HG03097 (cell line): Measurements from ENCODE around the gene PRR16.

Experiments
- ATAC-seq: cut with Tn5 transposase; IDR thresholded peaks from one replicate; pipeline ENCODE4 v1.9.1; 2021; ENCODE audit not compliant: unreplicated experiment, low FRiP score

Gene PRR16

DNA sequence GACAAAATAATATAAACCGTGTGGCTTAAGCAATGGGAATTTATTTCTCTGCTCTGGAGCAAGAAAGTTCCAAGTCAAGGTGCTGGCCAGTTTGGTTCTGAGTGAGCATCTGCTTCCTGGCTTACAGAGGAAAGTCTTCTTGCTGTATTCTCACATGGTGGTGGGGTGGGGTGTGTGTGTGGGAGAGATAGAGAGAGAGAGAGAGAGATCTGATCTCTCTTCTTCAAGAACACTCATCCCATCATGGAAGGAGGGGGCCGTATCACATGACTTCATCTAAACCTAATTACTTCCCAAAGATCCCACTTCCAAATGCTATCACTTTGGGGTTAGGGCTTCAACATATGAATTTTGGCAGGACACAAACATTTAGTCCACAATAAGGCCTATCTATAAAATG, 91.2 kb downstream of the PRR16 start:
- no peak for ATAC-seq

DNA sequence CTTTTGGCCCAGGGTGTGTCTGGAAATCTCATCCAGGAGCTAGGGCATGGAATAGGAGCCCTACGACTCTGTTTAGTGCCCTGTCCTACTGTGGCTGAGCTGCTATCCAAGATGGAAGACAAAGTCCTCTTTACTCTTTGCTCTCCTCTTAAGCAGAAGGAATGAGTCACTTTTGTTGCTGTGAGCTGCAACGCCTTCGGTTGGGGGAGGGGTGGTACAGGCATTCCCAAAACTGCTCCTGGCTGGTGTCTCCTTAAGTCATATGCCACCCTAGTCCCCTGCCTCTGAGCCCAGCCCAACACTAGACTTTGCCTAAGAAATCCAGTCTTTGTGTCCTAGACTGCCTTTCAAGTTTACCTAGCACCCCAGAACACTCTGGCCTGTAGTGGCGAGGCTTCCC, 99.9 kb downstream of the PRR16 start:
- no peak for ATAC-seq

DNA sequence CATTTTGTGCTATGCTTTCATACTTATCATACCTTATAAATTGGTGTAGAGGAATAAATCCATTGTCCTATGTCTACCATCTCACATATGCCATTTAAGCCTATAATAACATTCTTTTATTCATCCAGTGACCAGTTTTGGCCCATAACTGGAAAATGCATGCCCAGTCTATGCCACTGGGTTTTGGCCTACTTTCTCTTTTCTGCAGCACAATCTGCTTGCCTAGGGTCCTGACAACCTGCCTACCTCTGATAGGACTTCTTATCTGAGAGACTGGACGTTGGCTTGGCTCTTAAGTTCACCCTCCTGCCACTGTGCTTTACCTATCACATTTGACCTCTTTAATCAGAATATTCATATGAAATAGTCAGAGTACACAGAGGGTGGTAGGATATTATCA, 103.0 kb downstream of the PRR16 start:
- no peak for ATAC-seq

DNA sequence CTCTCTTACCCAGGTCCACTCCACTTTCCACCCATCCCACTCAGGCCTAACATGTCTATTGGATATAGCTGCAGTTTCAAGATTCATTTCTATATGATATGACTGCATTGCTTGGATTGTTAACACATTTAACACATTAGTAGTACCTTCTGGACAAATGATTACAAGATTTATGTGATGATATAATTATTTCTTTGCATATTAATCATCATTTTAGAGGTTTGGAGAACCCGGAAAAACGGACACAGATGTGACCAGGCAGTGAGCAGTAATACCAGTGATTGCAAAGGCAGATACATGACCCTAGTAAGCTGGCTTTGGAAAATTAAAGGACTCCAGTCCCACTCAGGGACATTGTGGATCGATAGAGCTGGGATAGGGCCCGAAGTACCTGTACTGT, 103.8 kb downstream of the PRR16 start:
- no peak for ATAC-seq

DNA sequence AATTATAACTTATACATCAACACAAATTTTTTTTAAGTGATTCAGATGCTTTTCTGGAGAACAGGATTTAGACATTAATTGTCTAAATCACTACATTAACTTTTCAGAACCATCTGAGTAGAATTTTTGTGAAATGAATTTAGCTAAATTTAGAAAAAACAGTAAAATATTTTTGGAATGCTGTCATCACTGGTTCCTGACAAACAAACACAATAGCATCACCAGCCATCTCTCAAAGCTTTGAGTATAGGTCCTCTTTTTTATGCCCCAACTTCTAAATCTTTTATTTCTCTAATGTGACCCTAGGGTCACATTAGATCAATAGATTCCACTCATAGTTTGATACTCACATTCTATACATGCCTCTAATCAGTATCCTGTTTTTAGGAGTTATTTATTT, 104.6 kb downstream of the PRR16 start:
- ATAC-seq, result no peak

DNA sequence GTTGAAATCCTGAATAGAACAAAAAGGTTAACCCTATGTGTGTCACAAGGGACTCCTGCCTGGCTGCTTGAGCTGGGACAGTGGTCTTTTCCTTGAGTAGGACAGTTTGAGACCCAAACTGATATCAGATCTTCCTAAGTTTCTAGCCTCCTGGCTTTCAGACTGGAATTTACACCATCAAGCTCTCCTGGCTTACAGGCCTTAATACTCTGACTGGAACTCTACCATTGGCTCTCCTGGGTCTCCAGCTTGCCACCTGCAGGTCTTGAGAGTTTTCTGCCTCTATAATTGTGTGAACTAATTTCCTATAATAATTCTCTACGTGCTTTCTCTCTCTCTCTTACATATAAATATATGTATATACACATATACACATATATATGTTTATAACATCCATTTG, 112.5 kb downstream of the PRR16 start:
- ATAC-seq, result no peak

DNA sequence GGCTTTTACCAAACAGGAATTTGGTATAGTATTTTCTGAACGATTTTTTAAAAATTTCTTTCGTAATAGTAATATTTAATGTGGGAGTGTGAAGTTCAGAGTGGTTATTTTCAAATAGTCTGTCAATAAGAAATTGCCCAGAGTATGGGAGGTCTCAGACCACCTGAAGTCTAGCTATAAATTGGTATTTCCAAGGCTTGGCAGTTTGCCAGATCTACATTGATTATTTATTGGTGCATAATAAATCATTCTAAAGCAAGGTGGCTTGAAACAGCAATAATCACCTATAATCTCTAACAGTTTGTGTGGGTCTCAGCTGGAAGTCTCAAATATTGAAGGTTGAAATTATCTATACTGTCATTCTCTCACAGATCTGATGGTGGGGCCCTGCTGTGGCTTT, 118.5 kb downstream of the PRR16 start:
- no peak for ATAC-seq

DNA sequence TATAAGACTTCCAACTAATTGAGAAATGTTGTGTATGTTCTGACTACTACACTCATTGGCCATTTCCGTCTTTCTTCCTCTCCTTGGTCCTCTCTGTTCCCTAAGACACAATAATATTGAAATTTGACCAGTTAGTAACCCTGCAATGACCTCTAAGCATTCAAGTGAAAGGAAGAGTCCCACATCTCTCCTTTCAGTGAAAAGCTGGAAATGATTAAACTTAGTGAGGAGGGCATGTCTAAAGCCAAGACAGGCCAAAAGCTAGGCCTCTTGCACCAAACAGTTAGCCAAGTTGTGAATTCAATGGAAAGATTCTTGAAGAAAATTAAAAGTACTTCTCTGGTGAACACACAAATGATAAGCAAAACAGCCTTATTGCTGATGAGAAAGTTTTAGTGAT, 122.5 kb downstream of the PRR16 start:
- ATAC-seq, result no peak

DNA sequence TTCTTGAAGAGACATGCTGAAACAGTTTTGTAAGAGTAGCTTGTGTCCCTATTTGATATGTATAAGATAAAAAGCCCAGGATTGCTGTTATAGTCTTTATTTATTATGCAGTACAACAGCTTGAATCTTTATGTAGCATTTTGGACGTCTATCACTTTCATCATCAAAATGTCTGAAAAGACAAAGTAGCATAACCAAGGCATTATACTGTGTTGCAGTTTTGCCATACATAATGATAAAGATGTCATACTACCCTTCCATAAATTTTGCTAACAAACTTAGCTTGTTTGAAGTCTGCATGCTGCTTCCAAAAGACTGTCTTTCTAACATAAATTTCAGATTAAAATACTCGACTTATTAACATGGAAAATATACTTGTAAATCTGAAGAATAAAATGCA, 127.8 kb downstream of the PRR16 start:
- no peak for ATAC-seq

DNA sequence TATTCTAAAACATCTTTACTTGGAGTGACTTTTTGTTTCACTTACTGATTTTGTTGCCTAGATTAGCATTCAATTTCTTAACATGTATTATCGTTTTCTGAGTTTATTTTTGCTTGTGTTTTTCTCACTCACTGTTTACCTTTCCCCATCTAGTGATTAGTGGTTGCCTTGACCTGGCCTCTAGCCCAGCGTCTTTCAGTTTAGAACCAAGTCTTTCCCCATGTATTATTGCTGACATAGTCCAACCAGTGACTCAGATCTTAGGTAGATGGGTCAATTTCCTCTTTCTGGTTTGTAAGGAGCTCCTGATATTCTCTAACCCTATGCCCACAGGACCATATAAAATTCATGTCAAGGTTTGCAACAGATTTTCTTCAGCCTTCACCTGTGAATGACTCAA, 135.5 kb downstream of the PRR16 start:
- ATAC-seq, result no peak

DNA sequence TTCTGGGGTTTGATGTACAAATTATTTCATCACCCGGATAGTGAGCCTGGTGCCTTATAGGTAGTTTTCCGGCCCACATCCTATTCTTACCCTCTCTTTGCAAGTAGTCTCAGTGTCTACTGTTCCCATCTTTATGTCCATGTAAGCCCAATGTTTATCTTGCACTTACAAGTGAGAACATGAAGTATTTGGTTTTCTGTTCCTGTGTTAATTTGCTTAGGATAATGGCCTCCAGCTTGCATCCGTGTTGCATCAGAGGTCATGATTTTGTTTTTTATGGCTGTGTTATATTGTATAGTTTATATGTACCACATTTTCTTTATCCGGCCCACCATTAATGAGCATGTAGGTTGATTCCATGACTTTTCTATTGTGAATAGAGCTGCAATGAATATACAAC, 136.5 kb downstream of the PRR16 start:
- ATAC-seq, result no peak

DNA sequence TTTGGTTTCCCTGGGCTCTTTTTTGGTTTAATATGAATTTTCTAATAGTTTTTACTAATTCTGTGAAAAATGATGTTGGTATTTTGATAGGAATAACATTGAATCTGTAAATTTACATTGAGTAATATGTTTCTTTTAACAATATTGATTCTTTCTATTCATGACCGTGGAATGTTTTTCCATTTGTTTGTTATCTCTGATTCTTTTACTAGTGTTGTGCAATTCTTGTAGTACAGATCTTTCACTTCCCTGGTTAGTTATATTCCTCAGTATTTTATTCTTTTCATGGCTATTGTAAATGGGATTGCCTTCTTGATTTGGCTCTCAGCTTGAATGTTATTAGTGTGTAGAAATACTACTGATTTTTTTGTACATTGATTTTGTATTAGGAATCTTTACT, 137.9 kb downstream of the PRR16 start:
- ATAC-seq, result no peak

DNA sequence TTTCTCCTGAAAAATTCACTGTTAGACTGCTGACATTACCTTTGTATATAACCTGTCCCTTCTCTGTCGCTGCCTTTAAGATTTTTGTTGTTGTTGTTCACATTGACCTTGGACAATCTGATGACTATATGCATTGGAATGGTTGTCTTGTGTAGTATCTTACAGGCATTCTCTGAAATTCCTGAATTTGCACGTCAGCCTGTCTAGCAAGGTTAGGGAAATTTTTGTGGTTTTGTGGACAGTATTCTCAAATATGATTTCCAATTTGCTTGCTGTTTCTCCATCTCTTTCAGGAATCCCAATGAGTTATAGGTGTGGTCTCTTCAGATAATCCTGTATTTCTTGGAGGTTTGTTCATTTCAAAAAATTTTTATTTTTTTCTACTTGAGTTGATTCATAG, 140.8 kb downstream of the PRR16 start:
- no peak for ATAC-seq

DNA sequence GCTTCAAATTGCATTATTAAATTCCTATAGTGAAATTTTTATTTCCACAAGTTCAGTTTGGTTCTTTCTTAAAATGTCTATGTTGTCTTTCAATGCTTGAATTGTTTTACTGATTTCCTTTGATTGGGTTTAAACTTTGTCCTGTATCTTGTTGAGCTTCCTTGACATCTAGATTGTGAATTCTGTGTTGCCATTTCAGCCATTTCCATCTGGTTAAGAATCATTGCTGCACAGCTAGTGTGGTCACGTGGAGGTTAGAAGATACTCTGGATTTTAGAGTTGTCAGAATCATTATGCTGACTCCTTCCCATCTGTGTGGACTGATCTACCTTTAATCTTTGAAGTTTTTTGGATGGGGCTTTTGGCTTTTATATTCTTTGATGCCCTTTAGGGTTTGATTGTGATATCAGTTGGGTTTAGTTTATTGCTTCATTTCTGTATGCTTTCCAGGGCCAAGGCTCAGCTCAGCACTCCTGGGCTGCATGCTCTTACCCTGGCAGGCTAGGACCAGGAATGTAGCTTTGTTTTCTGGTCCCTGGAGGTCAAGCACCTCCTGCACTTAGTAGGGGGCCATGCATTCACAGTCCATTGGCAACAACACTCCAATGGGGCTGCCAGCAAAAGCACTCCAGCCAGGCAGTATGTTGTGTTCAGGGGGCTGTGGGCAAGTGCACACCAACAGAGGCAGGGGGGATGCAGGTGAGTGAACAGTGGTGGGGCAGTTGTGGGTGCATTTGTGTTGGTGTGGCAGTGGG, 141.4 kb downstream of the PRR16 start:
- ATAC-seq, result no peak

DNA sequence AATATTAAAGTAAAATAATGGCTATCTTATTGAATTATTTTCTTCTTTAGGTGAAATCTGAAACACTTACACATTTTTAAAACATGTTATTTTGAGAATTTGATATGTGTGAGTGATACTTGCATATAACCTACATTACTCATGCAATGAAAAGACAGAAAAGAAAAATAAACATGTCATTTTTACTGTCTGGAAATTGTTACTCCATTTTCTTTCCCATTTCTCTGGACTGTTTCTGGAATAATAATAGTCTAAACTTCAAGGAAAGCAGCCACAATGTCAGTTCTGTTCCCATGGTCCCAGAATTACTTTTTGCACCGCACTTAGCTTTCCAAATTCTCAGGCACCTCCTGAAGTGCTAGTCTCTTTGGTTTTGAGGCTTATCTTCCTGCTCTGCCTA, 145.5 kb downstream of the PRR16 start:
- ATAC-seq, result no peak

DNA sequence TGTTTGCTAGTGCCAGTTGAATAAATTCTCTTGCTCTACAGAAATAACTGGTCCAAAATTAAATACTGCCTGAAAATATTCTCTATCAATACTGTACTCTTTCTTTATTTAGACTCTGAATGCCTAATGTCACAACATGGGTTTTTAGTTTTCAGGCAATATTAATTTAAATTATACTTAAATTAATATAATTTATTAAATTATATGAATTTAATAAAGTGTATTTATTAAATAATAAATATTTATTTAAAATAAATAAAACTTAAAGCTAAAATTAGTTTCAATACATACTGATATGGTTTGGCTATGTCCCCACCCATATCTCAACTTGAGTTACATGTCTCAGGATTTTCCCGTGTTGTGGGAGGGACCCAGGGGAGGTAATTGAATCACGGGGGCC, 146.0 kb downstream of the PRR16 start:
- ATAC-seq, result no peak

DNA sequence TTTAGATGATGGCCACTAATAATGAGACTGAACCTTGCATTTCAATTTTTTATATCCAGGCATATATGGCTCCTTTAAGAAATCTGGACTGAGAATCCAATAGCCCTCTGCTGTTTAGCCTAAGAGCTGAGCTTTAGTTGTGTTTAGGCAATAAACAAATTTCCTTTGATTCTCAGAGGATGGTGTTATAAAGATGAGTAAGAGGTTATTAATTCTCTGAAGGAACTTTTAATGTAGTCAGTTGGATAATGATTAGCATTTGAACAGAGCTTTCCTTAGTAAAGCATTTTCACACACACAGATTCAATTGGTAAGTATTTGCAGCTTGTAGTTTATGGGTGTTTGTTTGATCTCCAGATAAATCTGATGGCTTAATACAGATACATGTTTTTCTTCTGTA, 149.6 kb downstream of the PRR16 start:
- ATAC-seq, result no peak

DNA sequence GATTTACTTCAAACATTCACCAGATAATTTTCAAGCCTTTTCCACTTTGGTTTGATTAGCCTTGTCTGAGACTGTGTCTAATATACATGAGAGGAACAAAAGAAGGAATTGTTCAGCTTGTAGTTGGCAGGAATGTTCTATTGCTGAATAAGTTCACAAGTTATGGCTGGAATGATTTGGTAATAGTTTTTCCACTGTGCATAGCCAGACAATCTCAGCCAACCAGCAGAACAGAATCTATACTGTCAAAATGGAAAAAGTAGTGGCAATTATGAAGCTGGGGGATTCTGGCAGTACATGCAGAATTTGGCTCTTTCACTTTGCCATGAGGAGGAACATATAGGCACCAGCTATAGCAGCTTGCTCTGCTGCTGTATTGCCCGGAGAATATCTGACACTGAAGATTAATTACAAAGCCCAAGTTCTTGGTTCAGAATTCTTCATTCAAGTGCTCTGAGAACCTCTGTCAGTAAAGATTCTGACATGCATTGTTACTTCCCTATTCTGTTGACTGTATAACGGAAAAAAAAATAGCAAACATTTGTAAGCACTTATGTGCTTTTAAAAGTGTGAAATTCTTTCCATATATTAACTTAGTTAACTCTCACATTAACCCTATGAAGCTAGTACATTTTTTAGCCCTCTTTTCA, 150.6 kb downstream of the PRR16 start:
- ATAC-seq, result no peak

DNA sequence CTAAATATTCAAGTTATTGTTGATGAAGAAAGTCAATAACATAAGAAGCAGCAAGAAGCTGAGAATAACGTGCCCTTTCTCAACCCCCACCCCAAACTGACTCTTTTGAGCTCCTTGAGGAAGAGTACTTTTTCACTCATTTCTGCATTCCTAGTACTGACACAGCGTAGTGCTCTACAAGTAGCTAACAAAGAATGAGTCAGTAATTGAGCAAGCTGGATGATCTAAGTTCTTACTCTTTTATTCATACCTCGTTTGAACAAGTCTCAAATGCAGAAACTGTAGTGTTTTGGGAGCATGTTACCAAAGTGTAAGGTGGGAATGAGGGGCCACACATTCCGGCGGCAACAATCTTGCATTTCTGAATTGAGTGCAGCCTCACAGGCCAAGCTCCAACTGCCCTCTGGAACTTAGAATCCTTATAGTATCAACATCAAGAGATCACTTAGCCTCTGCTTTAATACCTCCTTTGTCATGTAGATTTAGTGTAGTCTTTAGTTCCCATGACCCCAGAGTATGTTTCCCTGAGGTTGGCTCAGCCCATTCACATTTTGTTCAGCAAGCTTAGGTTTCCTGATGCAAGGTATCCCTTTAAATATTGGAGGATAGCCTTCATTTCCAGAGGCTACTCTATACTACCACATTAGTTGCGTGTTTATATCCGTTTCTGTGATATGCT, 152.0 kb downstream of the PRR16 start:
- ATAC-seq, result no peak

DNA sequence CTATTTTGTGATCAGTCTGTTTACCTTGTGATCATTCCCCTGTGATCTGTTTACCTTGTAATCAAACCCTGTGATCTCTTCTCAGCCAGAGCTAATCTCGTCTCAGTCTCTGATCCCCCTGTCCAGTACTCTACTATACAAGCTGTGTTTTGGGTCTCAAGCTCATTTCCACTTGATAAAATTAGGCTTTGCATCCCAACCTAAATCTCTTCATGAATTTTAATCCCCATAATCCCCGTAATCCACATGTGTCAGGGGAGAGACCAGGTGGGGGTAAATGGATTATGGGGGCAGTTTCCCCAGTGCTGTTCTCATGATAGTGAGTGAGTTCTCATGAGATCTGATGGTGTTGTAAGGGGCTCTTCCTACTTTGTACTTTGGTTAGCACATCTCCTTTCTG, 157.2 kb downstream of the PRR16 start:
- no peak for ATAC-seq

DNA sequence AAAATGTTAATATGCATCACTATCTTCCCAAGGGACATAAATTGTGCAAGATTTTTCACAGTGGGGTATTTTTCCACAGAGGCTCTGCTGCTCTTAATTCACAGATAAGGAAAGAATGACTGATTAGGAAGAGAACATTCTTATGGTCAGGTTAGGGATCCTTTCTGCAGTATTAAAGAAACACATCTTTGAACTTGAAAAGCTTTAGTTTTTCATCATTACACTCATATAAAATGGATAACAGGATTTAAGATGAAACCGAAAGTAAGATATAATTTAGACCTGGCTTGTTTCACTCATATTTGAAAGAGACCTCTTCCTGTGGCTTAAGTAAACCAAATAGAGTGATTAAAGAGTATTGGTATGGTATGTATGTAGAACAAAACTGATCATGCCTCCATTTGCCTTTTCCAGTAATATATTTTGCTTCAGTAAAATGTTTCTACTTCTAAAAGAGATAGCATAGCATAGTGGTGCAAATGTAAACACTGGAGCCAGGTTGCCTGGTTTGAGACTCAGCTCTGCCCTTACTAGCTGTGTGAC, 160.0 kb downstream of the PRR16 start:
- ATAC-seq, result no peak

DNA sequence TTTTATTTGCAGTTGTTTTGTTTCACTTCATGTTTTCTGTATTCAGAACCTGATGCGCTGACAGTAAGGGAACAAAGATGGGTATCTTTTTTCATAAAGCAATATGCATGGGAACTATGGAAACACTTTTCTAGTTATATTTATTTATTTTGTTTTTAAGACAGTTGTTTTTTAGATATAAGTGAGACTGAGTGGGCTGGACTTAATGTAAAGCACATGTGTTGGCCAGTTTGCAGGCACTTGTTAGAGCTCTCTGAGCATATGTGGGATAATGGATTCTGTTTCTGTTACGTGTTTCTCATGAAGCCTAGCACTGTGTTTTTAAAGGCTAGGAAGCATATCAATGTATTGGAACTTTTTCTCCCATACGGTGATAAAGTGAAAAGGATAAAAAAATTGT, 164.1 kb downstream of the PRR16 start:
- no peak for ATAC-seq
